ENCODE data around the gene NCKAP1.

GRCh38 chr2:182903566-182903965 lies 134.7 kb downstream of the NCKAP1 start:
- no peak for TF ChIP-seq CTCF (IDR thresholded peaks at IDR 0.05)
- no peak for TF ChIP-seq POLR2A (IDR thresholded peaks at IDR 0.05)

All from body of pancreas (tissue), 4 donors.